K562 (cell line): ENCODE results near the gene RAD1. TPM values are rescaled to one million over a fixed set of nuclear protein-coding genes. Genes with fewer than 3 reads are reported as not detected.

Source experiments
- BRD9 ChIP-seq: fragments of 450-650 bp; IDR thresholded peaks from 2 replicates; pipeline ENCODE4 v1.6.1; 2018; ENCODE audit warnings: low read depth; ENCODE audit not compliant: partially characterized antibody
- CTBP1 ChIP-seq: fragments of 450-650 bp; IDR thresholded peaks from 2 replicates; pipeline ENCODE4 v1.6.1; 2016; ENCODE audit warnings: borderline replicate concordance
- EHMT2 ChIP-seq: fragments of 450-650 bp; IDR thresholded peaks from 2 replicates; pipeline ENCODE4 v1.6.1; 2018; ENCODE audit warnings: antibody characterized with exemption
- EP300 ChIP-seq: IDR thresholded peaks from 2 replicates; pipeline ENCODE4 v1.6.1; 2012; ENCODE audit warnings: low read length, improper control_type of control experiment
- FOXA1 ChIP-seq: fragments of 450-650 bp; IDR thresholded peaks from 2 replicates; pipeline ENCODE4 v1.6.1; 2016; ENCODE audit warnings: mild to moderate bottlenecking, borderline replicate concordance
- GTF2F1 ChIP-seq: IDR thresholded peaks from 2 replicates; pipeline ENCODE4 v1.6.1; 2011; ENCODE audit warnings: low read depth, low read length, improper control_type of control experiment
- HDAC8 ChIP-seq: fragments of 450-650 bp; IDR thresholded peaks from 2 replicates; pipeline ENCODE4 v1.6.1; 2016; ENCODE audit warnings: mild to moderate bottlenecking, missing genetic modification characterization, moderate library complexity, missing compliant biosample characterization
- LCOR ChIP-seq: sonication (generic); formaldehyde crosslinking; IDR thresholded peaks from 2 replicates; pipeline ENCODE4 v1.8.0; 2022; ENCODE audit warnings: mild to moderate bottlenecking, missing genetic modification reagents
- MXI1 ChIP-seq: IDR thresholded peaks from 2 replicates; pipeline ENCODE4 v1.6.1; 2011; ENCODE audit warnings: low read depth, mild to moderate bottlenecking, improper control_type of control experiment, low read length
- NFE2 ChIP-seq: IDR thresholded peaks from 2 replicates; pipeline ENCODE4 v1.6.1; 2014; ENCODE audit warnings: antibody characterized with exemption, low read depth
- NONO ChIP-seq, 2 experiments: fragments of 200-400 bp in 1 of 2; fragments of 450-650 bp in 1 of 2; formaldehyde crosslinking in 1 of 2; IDR thresholded peaks; 2 replicates each; pipeline ENCODE4 v1.6.1; 2017; ENCODE audit warnings: low read depth in 2 of 2, mild to moderate bottlenecking in 2 of 2, moderate library complexity in 2 of 2, low read length in 1 of 2
- RAD51 ChIP-seq: fragments of 450-650 bp; IDR thresholded peaks from 2 replicates; pipeline ENCODE4 v1.7.1; 2016; ENCODE audit warnings: low read depth, mild to moderate bottlenecking, borderline replicate concordance
- SAFB ChIP-seq: fragments of 200-400 bp; formaldehyde crosslinking; IDR thresholded peaks from 2 replicates; pipeline ENCODE4 v1.6.1; 2017; ENCODE audit warnings: low read depth, low read length, borderline replicate concordance
- SMAD4 ChIP-seq: fragments of 250-450 bp; sonication (Bioruptor Pico); conservative IDR thresholded peaks from 2 replicates; pipeline ENCODE4 v1.8.0; 2021; ENCODE audit warnings: inconsistent platforms, mild to moderate bottlenecking, moderate library complexity
- ZFX ChIP-seq: sonication (generic); formaldehyde crosslinking; IDR thresholded peaks from 2 replicates; pipeline ENCODE4 v1.8.0; 2022; ENCODE audit warnings: mild to moderate bottlenecking, missing genetic modification reagents, moderate library complexity
- ZNF133 ChIP-seq: fragments of 250-450 bp; sonication (Bioruptor Pico); IDR thresholded peaks from 2 replicates; pipeline ENCODE4 v1.4.0; 2020; ENCODE audit warnings: mild to moderate bottlenecking
- ZNF24 ChIP-seq: fragments of 450-650 bp; IDR thresholded peaks from 2 replicates; pipeline ENCODE4 v1.6.1; 2016
- ZNF263 ChIP-seq: sonication (generic); formaldehyde crosslinking; IDR thresholded peaks from 2 replicates; pipeline ENCODE4 v1.8.0; 2022; ENCODE audit warnings: mild to moderate bottlenecking, missing genetic modification reagents, borderline replicate concordance
- polyA plus RNA-seq, 8 experiments: library from polyadenylated mRNA; depleted of rRNA in 4 of 8; stranded (reverse) in 5 of 8; unstranded in 3 of 8; fragments of >200 nt; fragmentation: Nextera tagmentation in 2 of 8; fragmentation: Illumina TruSeq in 1 of 8; extraction: Ambion mirVana in 2 of 8; extraction: Trizol in 1 of 8; gene quantifications; 2 replicates each; pipeline versions ENCODE4 v1.2.1 to v1.2.3, GENCODE V29; 2011 to 2014; ENCODE audit warnings: inconsistent platforms in 1 of 8, missing spikeins in 1 of 8
- total RNA-seq, 7 experiments: library from RNA; depleted of rRNA in 6 of 7; stranded (reverse); fragments of >200 nt in 6 of 7; fragmentation: Illumina TruSeq in 2 of 7; extraction: Trizol in 2 of 7; gene quantifications; 2 replicates each; pipeline versions ENCODE4 v1.2.1 to v1.2.3, GENCODE V29; 2011 to 2021; ENCODE audit warnings: low replicate concordance in 1 of 7
- TF ChIP-seq, protein P1 (sequence below): fragments of 250-450 bp; sonication (Bioruptor Pico); IDR thresholded peaks from 2 replicates; pipeline ENCODE4 v1.5.0; 2021; ENCODE audit warnings: mild to moderate bottlenecking, borderline replicate concordance
- TF ChIP-seq, protein P2 (sequence below): fragments of 450-650 bp; conservative IDR thresholded peaks from 2 replicates; pipeline ENCODE4 v1.6.1; 2016; ENCODE audit warnings: missing genetic modification characterization, low read depth, mild to moderate bottlenecking, control low read depth, missing compliant biosample characterization
- TF ChIP-seq, protein P3 (sequence below): fragments of 450-650 bp; IDR thresholded peaks from 2 replicates; pipeline ENCODE4 v1.6.1; 2016; ENCODE audit warnings: low read depth, mild to moderate bottlenecking, moderate library complexity
- TF ChIP-seq, protein P4 (sequence below): fragments of 450-650 bp; formaldehyde crosslinking; IDR thresholded peaks from 2 replicates; pipeline ENCODE4 v1.4.0; 2022; ENCODE audit warnings: mild to moderate bottlenecking, moderate library complexity
- TF ChIP-seq, protein P5 (sequence below): fragments of 450-650 bp; formaldehyde crosslinking; IDR thresholded peaks from 2 replicates; pipeline ENCODE4 v1.4.0; 2022; ENCODE audit warnings: missing genetic modification characterization

Gene RAD1
- total and polyA plus RNA-seq, 9 of the 15 experiments (the other 6 are each of a cell fraction or from before 2014, with no cell fraction given) = 44.5 to 148 (median 60.8) TPM

DNA sequence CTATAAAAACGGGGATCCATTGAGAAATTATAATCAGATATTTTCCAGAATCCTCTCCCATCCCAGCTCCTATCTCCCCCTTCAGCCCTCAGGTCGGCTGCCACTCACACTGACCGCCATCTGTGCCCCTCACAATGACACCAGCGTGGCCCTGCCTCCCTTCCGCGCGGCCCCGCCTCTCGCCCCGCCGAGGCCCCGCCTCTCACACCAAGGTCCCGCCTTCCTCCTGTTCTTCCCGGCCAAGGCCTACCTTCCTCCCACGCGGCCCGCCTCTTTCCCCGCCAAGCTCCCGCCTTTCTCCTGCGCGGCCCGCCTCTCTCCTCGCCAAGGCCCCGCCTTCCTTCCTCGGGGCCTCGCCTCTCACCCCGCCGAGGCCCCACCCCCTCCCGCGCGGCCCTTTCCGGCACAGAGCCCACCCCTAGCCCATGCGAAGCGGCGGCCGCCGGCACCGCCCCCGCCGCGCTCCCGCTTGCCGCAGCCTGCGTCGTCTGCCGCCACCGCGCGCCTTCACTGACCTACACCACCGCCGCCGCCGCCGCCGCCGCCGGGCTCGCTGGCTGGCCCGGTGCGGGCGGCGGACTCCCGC is 13.9 kb upstream of the RAD1 start, which contains the start of gene DNAJC21 (continued):
- TF ChIP-seq, protein P1, sequence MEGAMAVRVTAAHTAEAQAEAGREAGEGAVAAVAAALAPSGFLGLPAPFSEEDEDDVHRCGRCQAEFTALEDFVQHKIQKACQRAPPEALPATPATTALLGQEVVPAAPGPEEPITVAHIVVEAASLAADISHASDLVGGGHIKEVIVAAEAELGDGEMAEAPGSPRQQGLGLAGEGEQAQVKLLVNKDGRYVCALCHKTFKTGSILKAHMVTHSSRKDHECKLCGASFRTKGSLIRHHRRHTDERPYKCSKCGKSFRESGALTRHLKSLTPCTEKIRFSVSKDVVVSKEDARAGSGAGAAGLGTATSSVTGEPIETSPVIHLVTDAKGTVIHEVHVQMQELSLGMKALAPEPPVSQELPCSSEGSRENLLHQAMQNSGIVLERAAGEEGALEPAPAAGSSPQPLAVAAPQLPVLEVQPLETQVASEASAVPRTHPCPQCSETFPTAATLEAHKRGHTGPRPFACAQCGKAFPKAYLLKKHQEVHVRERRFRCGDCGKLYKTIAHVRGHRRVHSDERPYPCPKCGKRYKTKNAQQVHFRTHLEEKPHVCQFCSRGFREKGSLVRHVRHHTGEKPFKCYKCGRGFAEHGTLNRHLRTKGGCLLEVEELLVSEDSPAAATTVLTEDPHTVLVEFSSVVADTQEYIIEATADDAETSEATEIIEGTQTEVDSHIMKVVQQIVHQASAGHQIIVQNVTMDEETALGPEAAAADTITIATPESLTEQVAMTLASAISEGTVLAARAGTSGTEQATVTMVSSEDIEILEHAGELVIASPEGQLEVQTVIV = no peak
- no peak for TF ChIP-seq BRD9
- no peak for TF ChIP-seq RAD51
- no peak for TF ChIP-seq ZNF133 (CRISPR knock-in tag)
- no peak for TF ChIP-seq HDAC8
- no peak for TF ChIP-seq ZFX (CRISPR knock-in tag)
- TF ChIP-seq CTBP1 = peak; percentile 88
- no peak for TF ChIP-seq MXI1
- no peak for TF ChIP-seq LCOR (CRISPR knock-in tag)
- TF ChIP-seq ZNF263 = no peak
- TF ChIP-seq, protein P2, sequence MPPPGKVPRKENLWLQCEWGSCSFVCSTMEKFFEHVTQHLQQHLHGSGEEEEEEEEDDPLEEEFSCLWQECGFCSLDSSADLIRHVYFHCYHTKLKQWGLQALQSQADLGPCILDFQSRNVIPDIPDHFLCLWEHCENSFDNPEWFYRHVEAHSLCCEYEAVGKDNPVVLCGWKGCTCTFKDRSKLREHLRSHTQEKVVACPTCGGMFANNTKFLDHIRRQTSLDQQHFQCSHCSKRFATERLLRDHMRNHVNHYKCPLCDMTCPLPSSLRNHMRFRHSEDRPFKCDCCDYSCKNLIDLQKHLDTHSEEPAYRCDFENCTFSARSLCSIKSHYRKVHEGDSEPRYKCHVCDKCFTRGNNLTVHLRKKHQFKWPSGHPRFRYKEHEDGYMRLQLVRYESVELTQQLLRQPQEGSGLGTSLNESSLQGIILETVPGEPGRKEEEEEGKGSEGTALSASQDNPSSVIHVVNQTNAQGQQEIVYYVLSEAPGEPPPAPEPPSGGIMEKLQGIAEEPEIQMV (tag) = no peak
- TF ChIP-seq GTF2F1 = no peak
- TF ChIP-seq EP300 = no peak; the same call in 1 of the 2 replicates
- no peak for TF ChIP-seq FOXA1
- TF ChIP-seq, protein P3, sequence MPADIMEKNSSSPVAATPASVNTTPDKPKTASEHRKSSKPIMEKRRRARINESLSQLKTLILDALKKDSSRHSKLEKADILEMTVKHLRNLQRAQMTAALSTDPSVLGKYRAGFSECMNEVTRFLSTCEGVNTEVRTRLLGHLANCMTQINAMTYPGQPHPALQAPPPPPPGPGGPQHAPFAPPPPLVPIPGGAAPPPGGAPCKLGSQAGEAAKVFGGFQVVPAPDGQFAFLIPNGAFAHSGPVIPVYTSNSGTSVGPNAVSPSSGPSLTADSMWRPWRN = no peak
- TF ChIP-seq, protein P4, sequence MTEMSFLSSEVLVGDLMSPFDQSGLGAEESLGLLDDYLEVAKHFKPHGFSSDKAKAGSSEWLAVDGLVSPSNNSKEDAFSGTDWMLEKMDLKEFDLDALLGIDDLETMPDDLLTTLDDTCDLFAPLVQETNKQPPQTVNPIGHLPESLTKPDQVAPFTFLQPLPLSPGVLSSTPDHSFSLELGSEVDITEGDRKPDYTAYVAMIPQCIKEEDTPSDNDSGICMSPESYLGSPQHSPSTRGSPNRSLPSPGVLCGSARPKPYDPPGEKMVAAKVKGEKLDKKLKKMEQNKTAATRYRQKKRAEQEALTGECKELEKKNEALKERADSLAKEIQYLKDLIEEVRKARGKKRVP = no peak
- 0 out of 4 replicates have a peak, but pooled peaks of 1 of the 2 experiments have one; percentile 56 for TF ChIP-seq NONO (IDR thresholded peaks at IDR 0.05; ENCODE audit: low read depth in 2 of 2, low read length in 1 of 2)
- TF ChIP-seq, protein P5, sequence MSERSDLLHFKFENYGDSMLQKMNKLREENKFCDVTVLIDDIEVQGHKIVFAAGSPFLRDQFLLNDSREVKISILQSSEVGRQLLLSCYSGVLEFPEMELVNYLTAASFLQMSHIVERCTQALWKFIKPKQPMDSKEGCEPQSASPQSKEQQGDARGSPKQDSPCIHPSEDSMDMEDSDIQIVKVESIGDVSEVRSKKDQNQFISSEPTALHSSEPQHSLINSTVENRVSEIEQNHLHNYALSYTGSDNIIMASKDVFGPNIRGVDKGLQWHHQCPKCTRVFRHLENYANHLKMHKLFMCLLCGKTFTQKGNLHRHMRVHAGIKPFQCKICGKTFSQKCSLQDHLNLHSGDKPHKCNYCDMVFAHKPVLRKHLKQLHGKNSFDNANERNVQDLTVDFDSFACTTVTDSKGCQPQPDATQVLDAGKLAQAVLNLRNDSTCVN (CRISPR knock-in tag) = no peak; the same call in 1 of the 2 replicates
- TF ChIP-seq SMAD4 (CRISPR knock-in tag) = no peak
- no peak for TF ChIP-seq NFE2
- no peak for TF ChIP-seq SAFB
- no peak for TF ChIP-seq EHMT2
- no peak for TF ChIP-seq ZNF24
